Osteoblast (primary cell): Measurements from ENCODE around the gene CBX8. TPM values are rescaled to one million over a fixed set of nuclear protein-coding genes. Genes with fewer than 3 reads are reported as not detected.

ENCODE experiments used
- DNase-seq: peaks from one replicate; pipeline ENCODE4 v3.0.0; 2011; ENCODE audit warnings: low spot score, mixed read lengths; ENCODE audit not compliant: insufficient read length; ENCODE audit errors: missing footprints
- H2AFZ ChIP-seq: 2 replicates; pipeline ENCODE4 v1.6.0; 2011; ENCODE audit warnings: mild to moderate bottlenecking, low read length
- H3K27ac ChIP-seq: 2 replicates; pipeline ENCODE4 v1.5.1; 2011; ENCODE audit warnings: mild to moderate bottlenecking, low read depth, low read length, moderate library complexity
- H3K27me3 ChIP-seq: 2 replicates; pipeline ENCODE4 v1.6.0; 2012; ENCODE audit warnings: mild to moderate bottlenecking, control low read depth, inconsistent platforms, low read length, moderate library complexity; ENCODE audit not compliant: insufficient read depth
- H3K36me3 ChIP-seq: 2 replicates; pipeline ENCODE4 v1.5.1; 2011; ENCODE audit warnings: mild to moderate bottlenecking, low read length, control low read depth, moderate library complexity; ENCODE audit not compliant: insufficient read depth
- H3K4me1 ChIP-seq: 2 replicates; pipeline ENCODE4 v1.5.1; 2011; ENCODE audit warnings: mild to moderate bottlenecking, low read length, control low read depth, moderate library complexity; ENCODE audit not compliant: insufficient read depth
- H3K4me2 ChIP-seq: 2 replicates; pipeline ENCODE4 v1.6.0; 2011; ENCODE audit warnings: mild to moderate bottlenecking, low read length; ENCODE audit not compliant: insufficient read depth
- H3K4me3 ChIP-seq: fragments of 200-600 bp; sonication (generic); 3 replicates; pipeline ENCODE4 v1.5.1; 2012; ENCODE audit warnings: mild to moderate bottlenecking, low read length, inconsistent platforms; ENCODE audit not compliant: insufficient read depth
- H3K79me2 ChIP-seq: 2 replicates; pipeline ENCODE4 v1.6.0; 2012; ENCODE audit warnings: mild to moderate bottlenecking, low read length, control low read depth, inconsistent platforms; ENCODE audit not compliant: insufficient read depth
- H3K9me3 ChIP-seq: 2 replicates; pipeline ENCODE4 v1.5.1; 2011; ENCODE audit warnings: low read depth, low read length, control low read depth
- H4K20me1 ChIP-seq: 2 replicates; pipeline ENCODE4 v1.6.0; 2012; ENCODE audit warnings: mild to moderate bottlenecking, low read length, control low read depth; ENCODE audit not compliant: insufficient read depth
- CTCF ChIP-seq: IDR thresholded peaks from 2 replicates; pipeline ENCODE4 v1.5.1; 2011; ENCODE audit warnings: mild to moderate bottlenecking, low read depth, low read length, moderate library complexity; ENCODE audit errors: extremely low read depth
- total RNA-seq: library from RNA; depleted of rRNA; stranded (reverse); fragments of >200 nt; gene quantifications from 2 replicates; pipeline ENCODE4 v1.2.3, GENCODE V29; 2012

The CBX8 gene
- total RNA-seq, 1 donor, result 3.3 TPM

DNA sequence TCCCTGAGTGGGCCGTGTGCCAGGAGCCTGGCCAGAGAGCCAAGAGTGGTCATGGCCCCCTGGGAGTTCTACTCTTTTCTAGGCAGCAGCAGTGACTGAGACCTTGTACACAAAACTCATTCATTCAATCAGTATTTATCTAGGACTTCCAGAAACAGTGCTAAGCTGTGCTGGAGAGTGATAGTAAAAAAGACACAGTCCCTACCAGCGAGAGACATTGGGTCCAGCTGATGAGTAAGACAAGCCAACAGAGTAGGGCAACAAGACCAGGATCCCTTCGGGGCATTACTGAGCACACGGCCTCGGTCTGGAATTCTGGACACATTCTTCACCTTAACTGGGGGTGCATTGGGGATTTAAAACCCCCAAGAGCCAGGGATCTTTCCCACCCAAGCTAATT lies 22.2 kb upstream of the CBX8 start:
- Histone ChIP-seq H3K9me3 (no peaks in the 10 kb centered on the region), H4K20me1 (no peaks in the 10 kb centered on the region), H3K4me1 (no peaks in the 10 kb centered on the region), H3K4me3 (no peak overlapping the region), H3K79me2 (no peaks in the 10 kb centered on the region), H3K27me3 (peaks cover 42% of the 10 kb centered on the region), H2AFZ (no peak overlapping the region), H3K27ac (no peak overlapping the region), H3K4me2 (no peak overlapping the region), H3K36me3 (no peaks in the 10 kb centered on the region)
- TF ChIP-seq CTCF, result no peak
- no peak for DNase-seq

GRCh38 chr17:79818026-79818758 lies 21.3 kb upstream of the CBX8 start:
- no peak for DNase-seq
- Histone ChIP-seq H4K20me1 (no peaks in the 10 kb centered on the region), H3K36me3 (no peaks in the 10 kb centered on the region), H3K27ac (no peak overlapping the region), H3K4me1 (no peaks in the 10 kb centered on the region), H3K79me2 (no peaks in the 10 kb centered on the region), H3K27me3 (peaks cover 45% of the 10 kb centered on the region), H3K9me3 (no peaks in the 10 kb centered on the region), H3K4me3 (no peak overlapping the region), H3K4me2 (no peak overlapping the region), H2AFZ (no peak overlapping the region)
- no peak for TF ChIP-seq CTCF

GRCh38 chr17:79815836-79816461 lies 19.1 kb upstream of the CBX8 start:
- Histone ChIP-seq H3K4me1 (peaks cover 3% of the 10 kb centered on the region), H3K36me3 (no peaks in the 10 kb centered on the region), H2AFZ (no peak overlapping the region), H3K4me2 (no peak overlapping the region), H4K20me1 (no peaks in the 10 kb centered on the region), H3K79me2 (no peaks in the 10 kb centered on the region), H3K9me3 (no peaks in the 10 kb centered on the region), H3K27ac (no peak overlapping the region), H3K4me3 (no peak overlapping the region), H3K27me3 (peaks cover 62% of the 10 kb centered on the region)
- TF ChIP-seq CTCF, result no peak
- no peak for DNase-seq
